GM21515 (cell line): Measurements from ENCODE around the gene CDK14.

Source experiments
- ATAC-seq: cut with Tn5 transposase; IDR thresholded peaks from one replicate; pipeline ENCODE4 v1.9.1; 2021; ENCODE audit not compliant: unreplicated experiment

Gene CDK14

DNA sequence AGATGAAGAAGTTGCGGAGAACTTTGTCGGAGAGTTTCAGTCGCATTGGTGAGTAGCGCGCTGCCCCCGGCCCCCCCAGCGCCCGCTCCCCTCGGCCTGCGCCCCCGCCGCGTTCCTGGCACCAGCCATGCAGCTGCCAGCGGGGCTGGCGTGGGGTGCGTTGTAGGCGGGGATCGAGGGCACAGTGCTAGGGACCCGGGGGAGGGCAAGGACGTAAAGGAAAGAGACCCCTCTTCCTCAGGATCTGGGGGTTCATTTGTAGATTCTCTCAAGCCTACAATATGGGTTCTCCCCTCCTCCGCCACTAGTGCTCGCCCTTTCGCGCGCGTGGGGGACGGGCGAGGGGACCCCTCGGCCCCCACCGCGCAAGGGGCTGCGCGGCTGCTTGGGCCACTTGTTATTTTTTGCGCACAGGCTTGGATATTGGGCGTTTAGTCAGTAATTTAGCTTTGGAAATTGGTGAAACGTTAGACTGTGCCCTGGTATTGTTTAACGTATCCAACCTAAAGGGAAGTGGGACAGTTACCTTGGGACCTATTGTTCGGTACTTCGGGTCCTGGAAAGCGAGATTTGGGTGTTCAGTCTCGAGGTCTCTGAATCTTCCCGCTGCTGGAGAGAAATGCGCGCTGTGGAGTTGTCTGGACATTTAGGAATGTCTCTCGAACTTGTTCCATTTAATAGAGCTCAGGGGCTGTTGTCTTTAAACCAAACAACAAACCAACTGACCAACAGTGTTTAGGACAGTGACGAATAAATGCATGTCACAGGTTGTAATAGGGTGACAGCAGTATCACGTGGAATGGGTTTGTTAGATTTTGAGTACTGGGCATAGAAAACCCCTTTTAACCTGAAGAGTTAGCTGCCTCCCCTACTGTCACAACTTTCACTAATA, 796 bp downstream of the CDK14 start:
- ATAC-seq: no peak

DNA sequence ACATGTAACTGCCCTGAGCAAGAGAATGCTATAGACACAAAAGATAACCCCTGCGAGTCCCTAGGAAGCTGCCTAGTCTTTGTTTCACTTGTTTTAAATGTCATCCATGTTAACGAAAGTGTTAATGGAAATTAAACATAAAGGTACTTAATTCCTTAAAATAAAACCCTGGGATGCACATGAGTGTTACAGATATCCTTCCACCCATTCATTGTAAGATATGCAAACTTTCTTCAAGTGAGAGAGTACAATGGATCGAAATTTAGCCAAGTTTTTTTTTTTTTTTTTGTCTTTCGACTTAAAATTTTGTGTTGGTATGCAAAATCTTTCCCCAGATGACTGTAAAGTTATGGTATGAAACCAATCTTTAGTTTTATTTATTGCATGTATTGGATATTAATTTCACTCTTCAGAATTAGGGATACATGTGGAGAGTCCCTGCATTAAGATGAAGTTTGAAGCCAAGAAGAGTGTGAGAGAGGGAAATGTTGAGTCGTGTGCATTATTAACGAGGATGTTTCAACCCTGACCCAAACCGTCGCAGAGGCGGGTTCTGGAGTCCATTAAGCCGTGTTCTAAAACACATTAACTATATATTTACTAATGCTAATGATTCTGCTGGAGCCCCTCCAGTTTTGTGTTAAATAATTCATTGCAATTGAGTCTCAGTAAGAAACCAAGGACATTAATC, 1.6 kb downstream of the CDK14 start:
- no peak for ATAC-seq

- ATAC-seq: no peak
Observed at GRCh38 chr7:90599038-90599437, 2.9 kb downstream of the CDK14 start.

GRCh38 chr7:90599892-90600555, 3.9 kb downstream of the CDK14 start:
- ATAC-seq: no peak

DNA sequence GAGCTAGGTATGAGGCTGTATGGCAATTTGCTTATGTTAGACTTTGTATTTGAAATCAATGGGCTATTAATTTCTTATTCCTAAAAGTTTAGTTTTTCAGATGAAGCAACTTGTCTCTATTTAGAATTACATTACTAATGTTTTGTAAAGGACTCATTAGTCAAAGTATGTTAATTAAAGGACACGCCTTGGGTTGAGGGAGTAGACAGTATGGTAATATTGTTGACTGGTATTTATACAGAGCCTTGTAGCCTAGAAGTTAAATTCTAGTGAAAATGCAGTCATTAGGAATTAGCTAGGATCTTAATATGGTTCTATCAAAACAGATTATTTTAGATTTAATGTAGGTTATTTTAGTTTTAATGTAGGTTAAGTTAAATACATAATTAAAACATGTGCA, 6.2 kb downstream of the CDK14 start:
- ATAC-seq: no peak

DNA sequence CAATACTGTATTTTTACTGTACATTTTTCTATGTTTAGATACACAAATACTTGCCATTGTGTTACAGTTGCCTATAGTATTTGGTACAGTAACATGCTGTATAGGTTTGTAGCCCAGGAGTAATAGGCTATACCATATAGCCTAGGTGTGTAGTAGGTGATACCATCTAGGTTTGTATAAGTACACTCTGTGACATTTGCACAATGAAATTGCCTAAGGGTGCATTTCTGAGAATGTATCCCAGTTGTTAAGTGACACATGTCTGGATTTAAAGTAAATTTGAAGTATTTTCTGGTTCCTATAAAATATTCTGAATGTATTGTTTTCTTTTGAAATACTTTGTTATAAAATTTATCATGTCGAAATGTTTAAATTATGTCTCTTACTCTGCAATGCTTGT, 7.2 kb downstream of the CDK14 start:
- ATAC-seq: no peak

- no peak for ATAC-seq
Observed at GRCh38 chr7:90604383-90604782, 8.3 kb downstream of the CDK14 start.

GRCh38 chr7:90605055-90605454, 8.9 kb downstream of the CDK14 start:
- ATAC-seq: no peak

DNA sequence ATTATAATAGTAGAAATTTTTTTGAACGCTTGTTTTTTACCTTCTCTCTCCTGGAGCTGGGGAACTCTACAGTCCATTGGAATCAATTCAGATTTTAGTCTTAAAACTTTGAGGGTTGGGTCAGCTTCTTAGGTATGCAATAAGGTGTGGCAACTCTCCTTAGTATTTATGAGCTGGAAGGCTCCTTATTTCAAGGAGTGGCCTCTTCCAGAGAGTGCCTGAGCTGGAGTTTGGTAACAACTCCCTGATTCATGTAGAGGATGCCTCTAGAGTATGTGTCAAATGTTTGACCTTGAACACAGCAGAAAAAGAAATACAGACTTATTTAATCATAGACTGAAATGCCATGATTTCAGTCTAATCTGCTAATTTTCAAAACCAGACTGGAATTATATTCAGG, 11.1 kb downstream of the CDK14 start:
- ATAC-seq: no peak

GRCh38 chr7:90610105-90610504, 14.0 kb downstream of the CDK14 start:
- ATAC-seq: no peak

GRCh38 chr7:90611115-90611514, 15.0 kb downstream of the CDK14 start:
- ATAC-seq: no peak

DNA sequence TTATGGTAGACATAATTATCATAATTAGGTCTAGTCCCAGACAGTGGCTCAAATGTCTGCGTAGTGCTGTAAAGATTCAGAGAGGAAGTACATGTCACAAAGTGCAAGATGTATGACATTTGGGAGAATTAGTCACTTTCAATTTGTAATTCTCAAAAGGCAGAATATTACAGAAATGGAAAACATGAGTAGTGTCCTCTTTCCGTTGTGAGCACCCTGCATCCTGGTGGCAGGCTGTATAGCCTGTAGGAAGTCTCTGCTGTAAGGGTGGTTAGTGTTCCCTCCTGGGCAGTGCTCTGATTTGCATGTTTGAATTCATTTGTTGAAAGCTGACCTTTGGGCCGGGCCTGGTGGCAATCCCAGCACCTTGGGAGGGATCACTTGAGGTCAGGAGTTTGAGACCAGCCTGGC, 17.0 kb downstream of the CDK14 start:
- peak; percentile 76 for ATAC-seq

DNA sequence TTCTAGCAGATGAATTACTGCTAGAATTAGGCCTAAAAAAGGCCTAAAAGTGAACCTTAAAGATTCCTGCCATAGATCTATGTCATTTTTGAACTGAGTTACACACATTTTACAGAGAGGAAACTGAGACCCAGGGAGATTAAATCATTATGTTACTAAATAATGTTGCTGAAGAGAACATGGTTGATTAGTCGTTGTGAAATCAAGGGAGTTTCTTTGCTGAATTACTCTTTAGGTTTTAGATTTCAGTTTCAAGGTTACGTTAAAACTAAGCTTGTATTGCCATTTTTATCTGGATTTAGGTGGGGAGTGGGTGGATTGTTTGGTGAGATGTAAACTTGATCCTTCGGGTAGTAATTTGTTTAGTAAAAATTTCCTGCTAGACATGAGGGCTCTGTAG, 21.3 kb downstream of the CDK14 start:
- ATAC-seq: no peak

GRCh38 chr7:90618876-90619275, 22.8 kb downstream of the CDK14 start:
- no peak for ATAC-seq

DNA sequence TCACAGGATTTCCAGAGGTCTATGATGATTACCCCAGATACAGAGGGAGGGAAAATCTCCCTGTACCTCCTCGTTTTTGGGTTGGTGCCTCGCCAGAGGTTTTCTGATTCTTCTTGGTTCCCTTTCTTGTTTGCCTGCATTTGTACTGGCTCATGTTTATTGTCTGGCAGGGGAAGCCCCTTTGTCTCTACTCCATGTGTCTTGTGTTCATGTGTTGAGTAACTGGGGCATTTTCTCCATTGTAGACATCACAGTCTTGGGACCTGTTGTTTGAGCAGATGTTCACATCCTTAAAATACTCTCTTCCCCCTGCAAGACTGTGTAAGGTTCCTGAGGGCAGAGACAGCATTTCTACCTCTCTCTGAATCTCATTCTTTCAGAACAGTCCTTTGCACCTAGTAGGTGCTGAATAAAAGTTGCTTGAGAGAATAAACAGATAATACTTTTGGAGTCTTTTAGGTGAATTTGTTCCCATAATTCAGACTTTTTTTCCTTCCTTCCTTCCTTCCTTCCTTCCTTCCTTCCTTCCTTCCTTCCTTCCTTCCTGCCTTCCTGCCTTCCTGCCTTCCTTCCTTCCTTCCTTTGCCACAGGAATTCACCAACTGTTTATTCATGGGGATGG, 25.1 kb downstream of the CDK14 start:
- ATAC-seq: peak; percentile 65

DNA sequence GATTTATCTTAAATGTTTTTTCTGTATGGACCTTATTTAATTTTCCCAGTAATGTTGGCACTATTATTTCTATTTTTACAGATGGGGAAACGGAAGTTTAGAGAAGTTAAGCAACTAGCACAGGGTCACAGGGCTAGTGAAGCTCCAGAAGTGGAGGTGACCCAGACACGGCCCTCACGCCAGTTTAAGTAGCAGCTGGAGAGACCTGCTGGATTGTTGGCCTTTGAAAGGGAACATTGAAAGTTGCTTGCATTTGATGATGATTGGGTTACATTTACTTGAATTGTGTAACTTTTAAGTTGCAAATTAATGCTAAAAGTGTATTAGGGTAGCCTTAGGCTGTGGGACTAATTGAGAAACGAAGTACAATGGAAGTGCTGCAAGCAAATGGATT, 25.6 kb downstream of the CDK14 start:
- no peak for ATAC-seq

DNA sequence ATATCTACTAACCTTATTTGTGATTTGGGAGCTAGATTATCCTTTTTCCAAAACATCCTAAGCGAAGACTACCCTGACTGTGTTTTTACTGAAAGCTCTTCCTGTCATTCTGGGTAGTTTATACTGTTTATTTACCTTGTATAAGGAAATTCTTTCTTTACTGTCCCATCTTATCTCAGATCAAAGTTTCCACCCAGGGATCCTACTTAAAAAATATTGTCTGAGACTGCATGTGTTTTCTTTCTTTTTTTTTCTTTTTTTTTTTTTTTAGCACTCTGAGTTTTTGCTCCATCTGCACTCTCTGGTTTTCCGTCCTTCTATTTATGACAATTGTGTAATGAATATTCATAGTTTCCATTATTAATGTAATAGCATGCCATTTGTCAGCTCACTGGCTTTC, 26.5 kb downstream of the CDK14 start:
- ATAC-seq: no peak

- ATAC-seq: no peak
Observed at GRCh38 chr7:90624225-90624911, 28.2 kb downstream of the CDK14 start.

- ATAC-seq: no peak
Observed at GRCh38 chr7:90625051-90625450, 28.9 kb downstream of the CDK14 start.

DNA sequence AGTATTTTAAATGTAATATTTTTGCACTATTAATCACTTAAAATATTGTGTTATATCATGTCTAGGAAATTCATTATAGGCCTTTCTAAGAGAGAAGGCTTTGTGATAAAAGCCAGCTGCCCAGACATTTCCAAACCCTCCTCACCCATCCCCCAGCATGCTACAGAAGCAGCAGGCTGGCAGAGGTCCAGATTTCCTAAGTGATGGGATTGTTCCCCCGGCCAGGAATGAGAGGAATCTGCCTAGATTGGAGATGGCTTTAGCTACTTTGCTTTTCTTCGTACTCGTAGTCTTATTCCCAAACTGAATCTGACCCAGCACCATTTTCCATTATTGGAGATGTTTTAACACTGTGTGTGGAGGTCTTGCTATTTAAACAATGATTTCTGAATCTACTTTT, 29.4 kb downstream of the CDK14 start:
- no peak for ATAC-seq

GRCh38 chr7:90626013-90626412, 29.9 kb downstream of the CDK14 start:
- ATAC-seq: no peak
